Stimulated activated CD8-positive, alpha-beta memory T cell treated with anti-CD3 and anti-CD28 coated beads, Interleukin-7, amount 100 ng/mL, for 48 hours (primary cell): ENCODE data around the gene RPH3AL.

Experiments
- DNase-seq, 2 donors: peaks; one replicate each; pipeline ENCODE4 v3.0.0-alpha.2; 2020; ENCODE audit warnings: low read depth in 1 of 2; ENCODE audit errors: extremely low read depth in 1 of 2

Gene RPH3AL

GRCh38 chr17:337022-337420 is 15.6 kb downstream of the RPH3AL start:
- DNase-seq, result no peak

GRCh38 chr17:336110-337021 is 16.2 kb downstream of the RPH3AL start:
- DNase-seq, result no peak

- DNase-seq, result no peak
Measured at GRCh38 chr17:335691-336090, 16.9 kb downstream of the RPH3AL start.

- no peak for DNase-seq
Measured at GRCh38 chr17:334974-335481, 17.6 kb downstream of the RPH3AL start.

GRCh38 chr17:333626-334396 is 18.8 kb downstream of the RPH3AL start:
- DNase-seq, result no peak

- DNase-seq, result no peak
Measured at GRCh38 chr17:332558-333322, 19.9 kb downstream of the RPH3AL start.

GRCh38 chr17:332023-332422 is 20.6 kb downstream of the RPH3AL start:
- no peak for DNase-seq

- no peak for DNase-seq
Measured at GRCh38 chr17:330993-331701, 21.5 kb downstream of the RPH3AL start.

- no peak for DNase-seq
Measured at GRCh38 chr17:329784-330420, 22.7 kb downstream of the RPH3AL start.

- no peak for DNase-seq
Measured at GRCh38 chr17:327971-328370, 24.6 kb downstream of the RPH3AL start.

- DNase-seq, result no peak
Measured at GRCh38 chr17:327296-327695, 25.3 kb downstream of the RPH3AL start.

GRCh38 chr17:326010-326621 is 26.5 kb downstream of the RPH3AL start:
- DNase-seq, result no peak

GRCh38 chr17:325270-326009 is 27.2 kb downstream of the RPH3AL start:
- DNase-seq, result no peak

- DNase-seq, result no peak
Measured at GRCh38 chr17:323721-324571, 28.7 kb downstream of the RPH3AL start.

- DNase-seq, result no peak
Measured at GRCh38 chr17:323181-323580, 29.4 kb downstream of the RPH3AL start.

- DNase-seq, result no peak
Measured at GRCh38 chr17:322006-322780, 30.4 kb downstream of the RPH3AL start.

- DNase-seq, result no peak
Measured at GRCh38 chr17:321386-321941, 31.1 kb downstream of the RPH3AL start.
